GM18502 (cell line): ENCODE results near the gene SULF2.

ENCODE experiments used
- ATAC-seq: cut with Tn5 transposase; IDR thresholded peaks from one replicate; pipeline ENCODE4 v1.9.1; 2021; ENCODE audit warnings: mild to moderate bottlenecking; ENCODE audit not compliant: unreplicated experiment, poor library complexity

SULF2 gene

DNA sequence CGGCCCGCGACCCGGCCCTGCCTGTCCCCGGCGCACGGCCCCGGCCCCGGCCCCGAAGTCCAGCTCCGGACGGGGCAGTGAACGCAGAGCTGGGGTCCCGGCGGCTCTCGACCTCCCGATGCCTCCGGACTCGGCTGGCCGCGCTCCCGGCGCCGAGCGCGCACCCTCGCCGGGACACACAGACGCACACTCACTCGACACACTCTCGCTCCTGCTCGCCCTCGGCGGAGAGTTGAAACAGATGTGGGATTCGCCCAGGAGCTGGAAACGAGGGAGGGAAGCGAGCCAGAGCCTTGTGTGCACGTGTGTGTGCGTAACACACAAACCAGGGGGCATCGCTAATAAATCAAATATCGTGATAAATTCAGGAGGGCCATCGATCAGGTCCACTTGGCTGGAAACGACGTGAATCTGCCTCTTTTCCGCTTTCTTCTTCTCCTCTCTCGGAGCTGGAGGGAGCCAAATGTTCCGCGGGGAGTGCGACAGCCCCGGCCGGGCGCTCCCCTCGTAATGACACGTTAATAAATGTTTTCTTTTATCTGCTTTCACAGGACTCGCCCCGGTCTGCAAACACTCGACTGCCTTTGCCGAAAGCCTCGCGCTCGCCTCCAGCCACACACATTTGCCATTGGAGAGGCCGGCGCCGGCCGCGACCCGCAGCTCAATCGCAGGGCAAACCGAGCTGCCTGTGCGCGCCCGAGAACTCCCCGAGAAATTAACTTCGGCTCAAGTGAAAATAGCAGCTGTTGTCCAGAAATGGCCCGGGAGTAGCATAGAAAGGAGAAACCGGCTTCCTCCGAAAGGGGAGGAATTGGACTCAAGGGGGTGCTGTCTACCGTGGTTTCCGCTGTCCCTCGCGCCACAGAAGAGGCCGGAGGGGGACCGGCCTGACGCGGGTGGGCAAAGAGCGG lies 828 bp upstream of the SULF2 start:
- no peak for ATAC-seq

- ATAC-seq: no peak
Measured at GRCh38 chr20:47784599-47785310, 526 bp downstream of the SULF2 start.

DNA sequence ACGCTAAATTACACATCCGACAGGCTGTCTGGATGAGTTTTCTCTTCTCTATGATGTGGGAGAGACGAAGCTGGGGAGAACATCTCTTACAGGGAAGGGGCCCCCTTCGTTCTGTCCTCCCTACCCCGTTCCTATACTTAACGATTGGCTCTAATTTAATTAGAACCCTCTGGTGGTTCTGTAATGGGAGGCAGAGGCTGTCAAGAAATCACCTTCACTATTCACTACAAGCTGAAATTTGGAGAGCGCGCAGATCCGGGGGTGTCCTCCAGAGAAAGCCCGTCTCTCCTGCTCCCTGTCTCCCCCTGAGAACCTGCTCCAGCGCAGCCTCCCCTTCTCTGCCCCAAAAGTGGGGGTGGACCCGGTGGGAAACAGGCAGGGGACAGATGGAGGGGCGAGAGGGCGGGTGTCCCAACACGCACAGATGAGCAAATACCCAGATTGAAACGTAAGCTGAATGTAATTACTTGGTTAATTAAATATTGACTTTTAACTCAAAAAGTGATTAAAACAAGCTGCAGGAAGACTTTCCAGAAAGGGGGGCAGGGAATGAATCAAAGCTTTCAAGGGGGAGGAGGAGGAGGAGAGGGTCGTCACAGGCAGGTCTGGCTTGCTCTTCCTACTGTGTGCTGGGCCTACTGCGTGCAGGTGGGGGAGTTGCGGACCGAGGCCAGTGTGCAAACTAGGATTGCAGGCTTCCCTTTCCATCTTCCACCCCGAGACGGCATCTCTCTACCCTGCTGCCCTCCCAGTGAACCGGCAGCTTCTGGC lies 1.3 kb downstream of the SULF2 start:
- ATAC-seq: no peak

GRCh38 chr20:47782920-47783552 lies 2.2 kb downstream of the SULF2 start:
- ATAC-seq: no peak

DNA sequence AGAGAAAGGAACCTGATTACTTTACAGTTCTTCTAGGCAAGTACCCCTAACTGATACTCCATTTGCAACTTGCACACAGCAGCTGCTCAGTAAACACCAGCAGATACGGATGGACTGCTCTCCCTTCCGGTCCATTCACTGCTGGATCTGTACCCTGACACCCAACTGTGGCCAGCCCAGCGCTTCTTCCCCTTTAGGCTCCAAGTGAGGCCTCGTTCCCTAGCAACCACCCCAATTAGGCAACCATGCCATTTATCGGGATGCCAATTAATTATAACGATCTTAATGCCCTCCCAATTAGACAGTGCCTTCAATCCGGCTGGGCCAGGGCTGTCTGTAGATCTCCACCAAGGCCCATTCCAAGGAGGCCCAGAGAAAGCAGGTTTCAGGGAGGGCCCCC lies 3.2 kb downstream of the SULF2 start:
- ATAC-seq: no peak

- no peak for ATAC-seq
Measured at GRCh38 chr20:47781632-47782031, 3.6 kb downstream of the SULF2 start.

GRCh38 chr20:47780720-47781389 lies 4.4 kb downstream of the SULF2 start:
- no peak for ATAC-seq

DNA sequence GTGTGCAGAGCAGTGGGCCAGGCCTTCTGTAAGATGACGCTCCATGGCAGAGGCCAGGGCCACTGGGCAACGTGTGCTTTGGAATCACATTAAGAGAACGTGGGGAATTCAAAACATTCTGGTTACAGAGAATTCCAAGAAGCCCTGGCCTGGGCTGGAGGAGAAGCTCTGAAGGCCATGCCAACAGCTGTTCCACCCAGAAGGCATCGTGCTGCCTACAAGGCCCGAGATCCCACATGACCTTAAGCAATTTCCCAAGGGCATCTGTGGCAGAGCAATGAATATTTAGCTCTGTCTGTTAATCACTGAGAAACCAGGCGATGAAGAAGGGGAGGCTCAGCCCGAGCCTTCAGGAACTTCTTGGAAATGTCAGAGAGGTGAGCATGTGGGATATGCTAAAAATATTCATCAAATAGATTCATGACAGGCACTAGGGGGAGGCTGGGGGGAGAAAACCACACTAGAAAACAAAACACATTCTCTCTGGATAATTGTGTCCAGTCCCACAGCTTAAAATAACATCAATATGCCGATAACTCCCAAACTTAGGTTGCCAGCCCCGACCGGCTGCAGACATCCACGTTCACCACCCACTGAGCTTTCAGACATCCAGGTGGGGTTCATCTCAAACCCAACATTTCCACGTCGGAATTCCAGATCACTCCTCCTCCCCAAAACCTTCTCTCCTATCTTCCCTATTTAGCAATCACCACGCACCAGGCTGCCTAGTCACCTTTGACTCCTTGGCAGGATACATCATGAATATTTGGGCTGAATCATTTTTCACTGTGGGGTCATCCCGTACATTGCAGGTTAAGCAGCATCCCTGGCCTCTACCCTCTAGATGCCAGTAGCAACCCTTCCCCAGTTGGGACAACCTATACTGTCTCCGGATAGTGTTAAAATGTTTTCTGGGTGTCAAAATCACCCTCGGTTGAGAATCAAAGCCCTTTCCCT lies 6.6 kb downstream of the SULF2 start:
- ATAC-seq: no peak

GRCh38 chr20:47777220-47777619 lies 8.1 kb downstream of the SULF2 start:
- no peak for ATAC-seq

GRCh38 chr20:47776639-47777038 lies 8.6 kb downstream of the SULF2 start:
- no peak for ATAC-seq

DNA sequence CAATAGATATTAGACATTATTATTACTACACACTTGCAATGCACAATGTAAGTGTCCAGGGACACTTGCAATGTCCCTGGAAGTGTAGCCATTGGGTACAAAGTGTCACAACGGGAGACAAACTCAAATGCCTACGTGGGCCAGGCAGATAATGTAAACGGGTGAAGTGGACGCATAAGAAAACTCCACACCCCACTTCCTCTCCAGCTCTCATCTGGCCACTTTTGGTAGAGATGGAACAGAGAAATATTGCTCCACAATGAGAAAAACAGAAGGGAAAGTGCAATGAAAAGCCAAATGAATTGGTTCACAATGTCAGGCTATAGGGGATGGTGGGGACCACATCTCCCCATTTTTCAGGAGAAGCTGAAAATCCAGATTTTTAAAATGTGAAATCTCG lies 9.4 kb downstream of the SULF2 start:
- ATAC-seq: no peak

DNA sequence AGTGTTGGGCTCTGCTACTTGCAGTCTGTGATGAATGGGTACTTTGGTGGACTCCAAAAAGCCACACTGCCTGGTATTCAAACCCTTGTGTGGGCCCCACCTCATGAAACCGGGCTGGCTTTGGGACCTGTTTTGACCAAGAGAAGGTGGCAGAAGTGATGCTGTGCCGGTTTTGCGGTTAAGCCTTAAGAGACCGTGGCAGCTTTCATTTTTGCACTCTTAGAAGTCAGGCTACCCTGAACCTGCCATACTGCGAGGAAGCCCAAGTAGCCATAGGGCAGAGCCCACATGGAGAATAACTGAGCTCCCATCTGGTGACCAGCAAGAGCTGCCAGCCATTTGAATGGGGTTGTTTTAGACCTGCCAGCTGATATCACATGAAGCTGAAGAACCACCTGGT lies 10.2 kb downstream of the SULF2 start:
- ATAC-seq: no peak

DNA sequence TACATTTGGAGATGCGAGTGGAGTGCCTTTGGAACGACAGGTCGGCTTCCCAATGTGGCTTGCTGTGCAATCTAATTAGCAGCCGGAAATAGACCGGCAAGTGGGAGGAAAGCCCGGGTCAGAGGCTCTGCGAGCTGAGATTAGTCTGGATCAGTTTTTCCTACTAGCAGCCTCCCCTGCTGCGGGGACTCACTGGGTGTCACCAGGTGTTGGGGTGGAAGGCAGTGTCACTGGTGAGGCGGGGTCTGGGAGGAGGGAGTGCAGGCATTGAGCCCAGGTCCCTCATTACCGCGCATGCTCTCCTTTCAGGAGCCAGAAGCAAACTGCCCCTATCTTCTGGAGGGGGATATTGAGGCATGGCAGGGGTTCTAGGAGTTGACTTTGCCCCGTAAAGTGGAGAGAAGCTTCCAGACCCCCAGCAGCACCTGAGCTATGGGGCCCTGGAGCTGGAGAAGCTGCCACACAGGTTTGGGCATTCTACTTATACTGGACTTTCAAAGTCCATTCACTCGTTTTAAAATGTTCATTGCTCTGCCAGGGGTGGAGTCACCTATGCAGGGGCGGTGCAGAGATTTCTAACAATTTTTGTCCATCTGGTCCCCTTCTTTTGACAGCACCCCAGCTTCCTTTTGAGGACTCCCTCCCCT lies 11.0 kb downstream of the SULF2 start:
- ATAC-seq: no peak

- no peak for ATAC-seq
Measured at GRCh38 chr20:47773371-47773786, 11.9 kb downstream of the SULF2 start.

DNA sequence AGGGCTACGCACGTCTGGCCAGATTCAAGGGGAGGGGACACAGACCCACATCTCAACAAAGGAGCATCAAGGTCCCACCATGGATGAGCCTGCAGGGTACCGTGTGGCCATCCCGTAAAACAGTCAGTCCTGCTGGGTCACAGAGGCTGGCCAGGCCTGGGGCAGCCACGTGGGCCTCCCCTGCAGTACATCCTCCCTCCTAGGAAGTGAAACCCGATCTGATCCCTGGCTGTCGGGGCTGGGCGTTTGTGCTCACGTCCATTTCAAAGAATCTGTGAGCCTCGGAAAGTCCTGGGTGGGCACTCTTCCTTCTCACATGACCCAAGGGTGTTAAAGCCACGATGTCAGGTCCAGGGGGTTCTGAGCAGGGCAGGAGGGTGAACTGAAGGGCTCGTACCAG lies 14.3 kb downstream of the SULF2 start:
- no peak for ATAC-seq

GRCh38 chr20:47768016-47768824 lies 17.1 kb downstream of the SULF2 start:
- no peak for ATAC-seq
